Osteoblast (primary cell): ENCODE data around the gene PACS1. TPM values are rescaled to one million over a fixed set of nuclear protein-coding genes. Genes with fewer than 3 reads are reported as not detected.

Experiments used
- DNase-seq: peaks from one replicate; pipeline ENCODE4 v3.0.0; 2011; ENCODE audit warnings: low spot score, mixed read lengths; ENCODE audit not compliant: insufficient read length; ENCODE audit errors: missing footprints
- H2AFZ ChIP-seq: 2 replicates; pipeline ENCODE4 v1.6.0; 2011; ENCODE audit warnings: mild to moderate bottlenecking, low read length
- H3K27ac ChIP-seq: 2 replicates; pipeline ENCODE4 v1.5.1; 2011; ENCODE audit warnings: mild to moderate bottlenecking, low read depth, low read length, moderate library complexity
- H3K27me3 ChIP-seq: 2 replicates; pipeline ENCODE4 v1.6.0; 2012; ENCODE audit warnings: mild to moderate bottlenecking, control low read depth, inconsistent platforms, low read length, moderate library complexity; ENCODE audit not compliant: insufficient read depth
- H3K36me3 ChIP-seq: 2 replicates; pipeline ENCODE4 v1.5.1; 2011; ENCODE audit warnings: mild to moderate bottlenecking, low read length, control low read depth, moderate library complexity; ENCODE audit not compliant: insufficient read depth
- H3K4me1 ChIP-seq: 2 replicates; pipeline ENCODE4 v1.5.1; 2011; ENCODE audit warnings: mild to moderate bottlenecking, low read length, control low read depth, moderate library complexity; ENCODE audit not compliant: insufficient read depth
- H3K4me2 ChIP-seq: 2 replicates; pipeline ENCODE4 v1.6.0; 2011; ENCODE audit warnings: mild to moderate bottlenecking, low read length; ENCODE audit not compliant: insufficient read depth
- H3K4me3 ChIP-seq: fragments of 200-600 bp; sonication (generic); 3 replicates; pipeline ENCODE4 v1.5.1; 2012; ENCODE audit warnings: mild to moderate bottlenecking, low read length, inconsistent platforms; ENCODE audit not compliant: insufficient read depth
- H3K79me2 ChIP-seq: 2 replicates; pipeline ENCODE4 v1.6.0; 2012; ENCODE audit warnings: mild to moderate bottlenecking, low read length, control low read depth, inconsistent platforms; ENCODE audit not compliant: insufficient read depth
- H3K9me3 ChIP-seq: 2 replicates; pipeline ENCODE4 v1.5.1; 2011; ENCODE audit warnings: low read depth, low read length, control low read depth
- H4K20me1 ChIP-seq: 2 replicates; pipeline ENCODE4 v1.6.0; 2012; ENCODE audit warnings: mild to moderate bottlenecking, low read length, control low read depth; ENCODE audit not compliant: insufficient read depth
- total RNA-seq: library from RNA; depleted of rRNA; stranded (reverse); fragments of >200 nt; gene quantifications from 2 replicates; pipeline ENCODE4 v1.2.3, GENCODE V29; 2012
- TF ChIP-seq, protein P1 (sequence below): IDR thresholded peaks from 2 replicates; pipeline ENCODE4 v1.5.1; 2011; ENCODE audit warnings: mild to moderate bottlenecking, low read depth, low read length, moderate library complexity; ENCODE audit errors: extremely low read depth

The PACS1 gene
- total RNA-seq, 1 donor: 38.0 TPM

DNA sequence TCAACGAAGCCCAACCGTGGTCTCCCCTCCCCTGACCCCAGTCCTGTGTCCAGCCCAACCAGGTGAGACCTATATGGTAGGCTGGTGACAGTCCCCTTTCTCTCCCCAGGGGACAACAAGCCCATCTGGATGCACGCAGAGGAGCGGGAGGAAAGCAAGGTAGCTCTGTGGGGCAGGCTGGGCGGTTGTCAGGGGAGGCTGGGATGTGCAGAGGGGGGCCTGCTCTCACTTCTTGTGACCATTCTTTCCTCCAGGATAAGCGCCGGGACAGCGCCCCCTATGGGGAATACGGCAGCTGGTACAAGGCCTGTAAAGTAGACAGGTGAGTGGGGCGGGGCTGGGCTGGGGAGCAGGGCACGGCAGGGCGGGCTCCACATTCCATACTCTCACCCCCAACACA is 194.8 kb downstream of the PACS1 start:
- Histone ChIP-seq H3K27me3 (no peaks in the 10 kb centered on the region), H3K9me3 (no peaks in the 10 kb centered on the region), H3K36me3 (peaks cover 36% of the 10 kb centered on the region), H3K27ac (no peak overlapping the region), H4K20me1 (peaks cover 18% of the 10 kb centered on the region), H3K4me2 (no peak overlapping the region), H3K79me2 (peaks cover 18% of the 10 kb centered on the region), H2AFZ (no peak overlapping the region), H3K4me1 (peaks cover 21% of the 10 kb centered on the region), H3K4me3 (no peak overlapping the region)
- no peak for DNase-seq
- TF ChIP-seq, protein P1, sequence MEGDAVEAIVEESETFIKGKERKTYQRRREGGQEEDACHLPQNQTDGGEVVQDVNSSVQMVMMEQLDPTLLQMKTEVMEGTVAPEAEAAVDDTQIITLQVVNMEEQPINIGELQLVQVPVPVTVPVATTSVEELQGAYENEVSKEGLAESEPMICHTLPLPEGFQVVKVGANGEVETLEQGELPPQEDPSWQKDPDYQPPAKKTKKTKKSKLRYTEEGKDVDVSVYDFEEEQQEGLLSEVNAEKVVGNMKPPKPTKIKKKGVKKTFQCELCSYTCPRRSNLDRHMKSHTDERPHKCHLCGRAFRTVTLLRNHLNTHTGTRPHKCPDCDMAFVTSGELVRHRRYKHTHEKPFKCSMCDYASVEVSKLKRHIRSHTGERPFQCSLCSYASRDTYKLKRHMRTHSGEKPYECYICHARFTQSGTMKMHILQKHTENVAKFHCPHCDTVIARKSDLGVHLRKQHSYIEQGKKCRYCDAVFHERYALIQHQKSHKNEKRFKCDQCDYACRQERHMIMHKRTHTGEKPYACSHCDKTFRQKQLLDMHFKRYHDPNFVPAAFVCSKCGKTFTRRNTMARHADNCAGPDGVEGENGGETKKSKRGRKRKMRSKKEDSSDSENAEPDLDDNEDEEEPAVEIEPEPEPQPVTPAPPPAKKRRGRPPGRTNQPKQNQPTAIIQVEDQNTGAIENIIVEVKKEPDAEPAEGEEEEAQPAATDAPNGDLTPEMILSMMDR: peak; percentile 36

DNA sequence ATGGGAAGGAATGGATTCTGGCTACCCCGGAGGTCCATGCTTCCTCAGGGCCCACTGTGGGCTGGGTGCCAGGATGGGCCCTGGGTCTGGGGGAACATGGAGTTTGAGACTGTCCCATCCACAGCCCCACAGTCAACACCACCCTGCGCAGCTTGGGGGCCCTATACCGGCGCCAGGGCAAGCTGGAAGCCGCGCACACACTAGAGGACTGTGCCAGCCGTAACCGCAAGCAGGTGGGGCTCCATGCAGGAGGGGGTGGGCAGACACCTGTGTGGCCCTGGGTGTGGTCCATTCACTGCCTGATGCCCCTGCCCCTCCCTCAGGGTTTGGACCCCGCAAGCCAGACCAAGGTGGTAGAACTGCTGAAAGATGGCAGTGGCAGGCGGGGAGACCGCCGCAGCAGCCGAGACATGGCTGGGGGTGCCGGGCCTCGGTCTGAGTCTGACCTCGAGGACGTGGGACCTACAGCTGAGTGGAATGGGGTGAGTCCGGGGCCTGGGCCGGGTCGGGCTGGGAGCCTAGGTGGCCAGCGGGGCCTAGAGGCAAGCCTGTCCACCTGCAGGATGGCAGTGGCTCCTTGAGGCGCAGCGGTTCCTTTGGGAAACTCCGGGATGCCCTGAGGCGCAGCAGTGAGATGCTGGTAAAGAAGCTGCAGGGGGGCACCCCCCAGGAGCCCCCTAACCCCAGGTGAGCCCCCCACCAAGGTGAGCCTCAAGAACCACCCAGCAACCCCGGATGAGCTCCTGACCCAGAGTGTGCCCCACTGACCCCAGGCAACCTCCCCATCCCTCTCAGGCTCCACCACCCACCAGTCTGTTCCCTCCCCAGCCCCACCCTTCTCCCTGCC is 195.7 kb downstream of the PACS1 start:
- no peak overlapping the region for H3K4me3 ChIP-seq
- peaks cover 23% of the 10 kb centered on the region for H3K79me2 ChIP-seq
- peaks cover 24% of the 10 kb centered on the region for H4K20me1 ChIP-seq
- H3K4me2 ChIP-seq: no peak overlapping the region
- DNase-seq: no peak
- no peaks in the 10 kb centered on the region for H3K9me3 ChIP-seq
- TF ChIP-seq, protein P1: no peak
- no peaks in the 10 kb centered on the region for H3K27me3 ChIP-seq
- peaks cover 33% of the 10 kb centered on the region for H3K36me3 ChIP-seq
- H2AFZ ChIP-seq: no peak overlapping the region
- H3K4me1 ChIP-seq: peaks cover 22% of the 10 kb centered on the region
- no peak overlapping the region for H3K27ac ChIP-seq

DNA sequence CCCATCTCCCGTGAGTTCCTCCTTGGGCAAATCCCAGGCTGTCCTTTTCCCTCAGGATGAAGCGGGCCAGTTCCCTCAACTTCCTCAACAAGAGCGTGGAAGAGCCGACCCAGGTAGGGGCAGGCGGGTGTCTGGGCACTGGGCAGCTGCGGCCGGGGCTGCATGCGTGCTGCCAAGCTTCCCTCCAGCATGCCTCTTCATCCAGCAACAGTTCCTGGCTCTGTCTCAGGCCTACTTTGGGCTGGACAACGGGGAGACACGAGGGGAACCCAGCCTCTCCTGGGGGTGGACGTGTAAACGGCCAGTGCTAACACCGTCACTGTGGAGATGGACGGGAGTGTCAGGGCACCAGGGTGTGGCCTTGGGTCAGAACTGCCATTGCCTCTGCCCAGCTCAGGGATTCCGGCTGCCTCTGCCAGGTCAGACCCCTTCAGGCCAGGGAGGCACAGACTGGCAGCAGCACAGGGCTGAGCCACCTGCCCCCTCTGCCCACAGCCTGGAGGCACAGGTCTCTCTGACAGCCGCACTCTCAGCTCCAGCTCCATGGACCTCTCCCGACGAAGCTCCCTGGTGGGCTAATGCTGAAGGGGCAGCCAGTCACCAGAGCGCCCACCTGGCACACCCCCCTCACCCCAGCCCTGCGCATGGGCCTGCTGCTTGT is 196.4 kb downstream of the PACS1 start:
- Histone ChIP-seq H2AFZ (no peak overlapping the region), H3K4me2 (peak overlapping the region; percentile 89), H3K4me3 (peak overlapping the region; percentile 98), H3K4me1 (peaks cover 22% of the 10 kb centered on the region), H3K79me2 (peaks cover 28% of the 10 kb centered on the region), H3K9me3 (no peaks in the 10 kb centered on the region), H3K27me3 (no peaks in the 10 kb centered on the region), H4K20me1 (peaks cover 27% of the 10 kb centered on the region), H3K36me3 (peaks cover 27% of the 10 kb centered on the region), H3K27ac (peak overlapping the region; percentile 33)
- TF ChIP-seq, protein P1: no peak
- DNase-seq: no peak

DNA sequence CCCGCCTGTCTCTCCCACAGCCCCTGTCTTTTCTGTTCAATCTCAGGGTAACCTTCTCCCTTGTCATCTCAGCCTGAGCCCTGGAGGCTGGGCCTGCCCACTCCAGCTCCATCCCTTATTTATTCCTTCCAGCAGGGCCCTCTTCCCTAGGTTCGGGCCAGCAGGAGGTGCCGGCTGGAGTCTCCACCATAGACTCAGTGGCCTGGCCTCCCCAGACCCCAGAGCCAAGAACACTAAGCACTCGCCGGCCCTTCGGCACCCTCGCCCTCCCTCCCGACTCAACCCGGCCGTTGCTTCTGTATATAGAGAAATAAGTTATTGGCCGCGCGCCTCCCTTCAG is 196.9 kb downstream of the PACS1 start:
- Histone ChIP-seq H3K9me3 (no peaks in the 10 kb centered on the region), H3K27me3 (no peaks in the 10 kb centered on the region), H3K4me3 (peak overlapping the region; percentile 98), H3K4me2 (peak overlapping the region; percentile 89), H3K4me1 (peaks cover 22% of the 10 kb centered on the region), H3K27ac (peak overlapping the region; percentile 33), H2AFZ (peak overlapping the region; percentile 86), H4K20me1 (peaks cover 26% of the 10 kb centered on the region), H3K36me3 (peaks cover 28% of the 10 kb centered on the region), H3K79me2 (peaks cover 33% of the 10 kb centered on the region)
- TF ChIP-seq, protein P1: no peak
- no peak for DNase-seq
